Epithelial cell of esophagus (primary cell): ENCODE measurements around the gene AURKAIP1.
A peak's percentile ranks its signal among the peaks of the same experiment; 100 is the strongest.

Experiments
- DNase-seq: peaks from one replicate; pipeline ENCODE4 v3.0.0; 2010; ENCODE audit warnings: low read depth
- H3K4me3 ChIP-seq: 2 replicates; pipeline ENCODE4 v1.5.1; 2011; ENCODE audit warnings: mild to moderate bottlenecking, low read length, control low read depth
- CTCF ChIP-seq: IDR thresholded peaks from 2 replicates; pipeline ENCODE4 v1.5.1; 2011; ENCODE audit warnings: low read depth, mild to moderate bottlenecking, low read length, control low read depth, inconsistent platforms; ENCODE audit not compliant: insufficient read depth; ENCODE audit errors: missing control alignments

Gene AURKAIP1

GRCh38 chr1:1329304-1330210 is 45.5 kb downstream of the AURKAIP1 start:
- TF ChIP-seq CTCF, result no peak
- H3K4me3 ChIP-seq, result no peak overlapping the region
- no peak for DNase-seq

- no peak overlapping the region for H3K4me3 ChIP-seq
- TF ChIP-seq CTCF, result no peak
- DNase-seq, result no peak
Measured at GRCh38 chr1:1328254-1328653, 46.8 kb downstream of the AURKAIP1 start.

- no peak overlapping the region for H3K4me3 ChIP-seq
- no peak for DNase-seq
- no peak for TF ChIP-seq CTCF
Measured at GRCh38 chr1:1327291-1327690, 47.7 kb downstream of the AURKAIP1 start.

GRCh38 chr1:1326075-1326605 is 48.9 kb downstream of the AURKAIP1 start:
- no peak for TF ChIP-seq CTCF
- H3K4me3 ChIP-seq, result peak overlapping the region; percentile 78
- no peak for DNase-seq

GRCh38 chr1:1325288-1326074 is 49.5 kb downstream of the AURKAIP1 start:
- peak; percentile 73 for DNase-seq
- peak overlapping the region; percentile 78 for H3K4me3 ChIP-seq
- no peak for TF ChIP-seq CTCF

GRCh38 chr1:1324524-1325287 is 50.3 kb downstream of the AURKAIP1 start, which contains the start of the genes CPTP and INTS11:
TSS of gene CPTP (plus strand) at chr1:1324802. CDS start at chr1:1326911, 2,109 bp downstream.
TSS of gene INTS11 (minus strand) at chr1:1324660. CDS start at chr1:1324608, 52 bp downstream.
- H3K4me3 ChIP-seq, result peak within 1 kb of the TSS; percentile 78
- DNase-seq, result peak; percentile 94
- TF ChIP-seq CTCF, result no peak
